GM12891 (cell line): ENCODE data around the gene CKM.

Experiments
- POLR2A ChIP-seq: IDR thresholded peaks from 2 replicates; pipeline ENCODE4 v1.6.1; 2011; ENCODE audit warnings: low read depth, low read length, control low read depth
- POLR2AphosphoS5 ChIP-seq: IDR thresholded peaks from 2 replicates; pipeline ENCODE4 v1.6.1; 2011; ENCODE audit warnings: low read depth, low read length, control low read depth
- POU2F2 ChIP-seq: IDR thresholded peaks from 2 replicates; pipeline ENCODE4 v1.6.1; 2011; ENCODE audit warnings: low read depth, mild to moderate bottlenecking, control low read depth, low read length, moderate library complexity

GRCh38 chr19:45265375-45265774 lies 57.3 kb downstream of the CKM start:
- TF ChIP-seq POLR2A (no peak), POLR2AphosphoS5 (no peak), POU2F2 (no peak)
